Body of pancreas (tissue), 4 donors: ENCODE results near the gene TGFB3.

Experiments used
- POLR2A ChIP-seq, 3 donors: fragments of 450-650 bp; IDR thresholded peaks; one replicate each; pipeline ENCODE4 v1.6.1; 2016; ENCODE audit warnings: antibody characterized with exemption in 3 of 3, mild to moderate bottlenecking in 2 of 3
- TF ChIP-seq, protein P1 (sequence below), 7 experiments: fragments of 450-650 bp in 4 of 7; fragments of 200-600 bp in 3 of 7; sonication (generic) in 3 of 7; IDR thresholded peaks; one replicate each; pipeline ENCODE4 v1.5.1; 2016 to 2019; ENCODE audit warnings: antibody characterized with exemption in 7 of 7

DNA sequence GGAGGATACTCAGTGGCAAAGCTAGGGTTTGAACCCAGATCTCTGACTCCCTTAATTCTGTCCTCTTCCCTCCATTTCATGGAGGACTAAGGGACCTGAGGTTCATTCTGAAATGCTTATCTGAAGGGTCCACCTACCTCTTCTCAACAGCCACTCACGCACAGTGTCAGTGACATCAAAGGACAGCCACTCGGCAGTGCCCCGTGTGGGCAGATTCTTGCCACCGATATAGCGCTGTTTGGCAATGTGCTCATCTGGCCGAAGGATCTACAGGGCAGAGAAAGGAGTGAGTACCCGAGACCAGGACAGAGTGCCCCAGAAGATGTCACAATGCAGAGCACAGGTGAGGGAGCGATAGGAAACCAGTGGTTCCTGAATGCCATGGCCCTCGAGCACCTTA is 10.8 kb downstream of the TGFB3 start:
- TF ChIP-seq POLR2A (IDR thresholded peaks at IDR 0.05), result no peak
- TF ChIP-seq, protein P1, sequence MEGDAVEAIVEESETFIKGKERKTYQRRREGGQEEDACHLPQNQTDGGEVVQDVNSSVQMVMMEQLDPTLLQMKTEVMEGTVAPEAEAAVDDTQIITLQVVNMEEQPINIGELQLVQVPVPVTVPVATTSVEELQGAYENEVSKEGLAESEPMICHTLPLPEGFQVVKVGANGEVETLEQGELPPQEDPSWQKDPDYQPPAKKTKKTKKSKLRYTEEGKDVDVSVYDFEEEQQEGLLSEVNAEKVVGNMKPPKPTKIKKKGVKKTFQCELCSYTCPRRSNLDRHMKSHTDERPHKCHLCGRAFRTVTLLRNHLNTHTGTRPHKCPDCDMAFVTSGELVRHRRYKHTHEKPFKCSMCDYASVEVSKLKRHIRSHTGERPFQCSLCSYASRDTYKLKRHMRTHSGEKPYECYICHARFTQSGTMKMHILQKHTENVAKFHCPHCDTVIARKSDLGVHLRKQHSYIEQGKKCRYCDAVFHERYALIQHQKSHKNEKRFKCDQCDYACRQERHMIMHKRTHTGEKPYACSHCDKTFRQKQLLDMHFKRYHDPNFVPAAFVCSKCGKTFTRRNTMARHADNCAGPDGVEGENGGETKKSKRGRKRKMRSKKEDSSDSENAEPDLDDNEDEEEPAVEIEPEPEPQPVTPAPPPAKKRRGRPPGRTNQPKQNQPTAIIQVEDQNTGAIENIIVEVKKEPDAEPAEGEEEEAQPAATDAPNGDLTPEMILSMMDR (IDR thresholded peaks at IDR 0.05), result no peak
